ENCODE measurements around the gene NATD1. TPM values are rescaled to one million over a fixed set of nuclear protein-coding genes. Genes with fewer than 3 reads are reported as not detected.

The NATD1 gene
- total and polyA plus RNA-seq, 2 of the 8 experiments (the other 6 are each of a cell fraction or from before 2014, with no cell fraction given), result 5.4 to 8.4 TPM

DNA sequence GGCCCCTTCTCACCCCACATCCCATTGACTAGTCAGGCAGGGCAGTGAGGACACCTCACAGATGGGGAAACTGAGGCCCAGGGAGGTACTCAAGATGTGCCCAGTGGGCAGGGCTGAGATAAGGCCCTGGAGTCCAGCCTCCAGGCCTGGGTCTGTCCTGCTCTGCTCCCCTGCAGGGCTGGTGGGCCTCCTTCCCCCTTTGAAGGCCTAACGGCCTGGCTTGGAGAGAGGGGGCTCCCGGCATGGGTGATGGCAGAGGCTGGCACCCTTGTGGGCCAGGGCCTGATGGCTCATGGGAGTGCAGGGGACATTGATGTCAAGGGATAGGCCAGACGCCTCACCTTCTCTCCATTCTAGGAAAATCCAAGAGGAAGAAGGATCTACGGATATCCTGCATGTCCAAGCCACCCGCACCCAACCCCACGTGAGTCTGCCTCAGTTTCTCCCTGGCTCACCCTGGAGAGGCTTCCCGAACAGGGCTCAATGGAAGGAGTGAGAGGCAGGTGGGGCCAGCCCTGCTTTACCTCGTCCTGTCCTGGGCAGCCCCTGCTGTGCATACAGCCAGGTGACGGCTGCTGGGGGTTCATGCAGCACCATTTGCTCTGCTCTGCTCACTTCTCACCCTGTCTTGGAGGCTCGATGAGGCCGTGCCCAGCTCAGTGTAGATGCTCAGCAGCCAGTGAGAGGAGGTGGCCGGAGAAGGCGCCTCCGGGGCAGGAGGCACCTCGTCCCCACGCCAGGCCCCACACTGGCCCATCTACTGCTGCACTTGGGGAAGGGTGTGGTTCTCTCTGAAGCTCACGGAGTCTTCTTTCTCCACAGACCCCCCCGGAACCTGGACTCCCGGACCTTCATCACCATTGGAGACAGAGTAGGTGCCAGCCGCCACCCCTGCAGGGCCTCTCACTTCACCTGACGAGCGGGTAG, 45.1 kb upstream of the NATD1 start:
- 81% methylated on average over 22 of the region's 22 CpGs; no CpG with 5 or more reads in 1 of the 2 experiments for WGBS, 2 experiments (ENCODE audit: extremely low coverage in 1 of 2, insufficient coverage in 1 of 2, insufficient read length in 1 of 2, insufficient replicate concordance in 2 of 2, low coverage in 1 of 2, low lambda C conversion rate in 2 of 2, missing lambda C conversion rate in 1 of 2)
- no peak overlapping the region for H3K56ac ChIP-seq (replicated peaks; ENCODE audit: insufficient read length, low read depth, low read length)
- ChIA-PET POLR2A (ENCODE audit: partially characterized antibody) (interaction anchor here (0.8 kb wide), 1 partner anchor 13 kb away, joined by 3 read pairs; no protein-coding TSS in a partner anchor), CTCF (ENCODE audit: partially characterized antibody) (interaction anchor here (0.8 to 1.4 kb wide), 2 partner anchors 11 to 159 kb away, joined by 3 to 5 read pairs; no protein-coding TSS in a partner anchor)
- H3K23me2 ChIP-seq (ENCODE audit: low read depth, low read length), result no peaks in the 10 kb centered on the region
- FAIRE-seq, result no peak
- H3K27ac ChIP-seq (ENCODE audit: low read depth, low read length), result no peak overlapping the region
- no peaks in the 10 kb centered on the region for H3K4me1 ChIP-seq (replicated peaks in 1 of 4; ENCODE audit: control insufficient read depth in 3 of 4, insufficient read depth in 4 of 4, low read length in 3 of 4)
- H3K4me2 ChIP-seq (ENCODE audit: insufficient read depth in 1 of 2, low read depth in 2 of 2, low read length in 2 of 2), result no peak overlapping the region
- H4K91ac ChIP-seq (replicated peaks; ENCODE audit: insufficient read length, low read length), result no peak overlapping the region
- no peak overlapping the region for H3K23ac ChIP-seq (ENCODE audit: insufficient read length)
- no peak overlapping the region for H4K5ac ChIP-seq (ENCODE audit: insufficient read length, low read depth, low read length)
- no peaks in the 10 kb centered on the region for H3K79me2 ChIP-seq (ENCODE audit: control insufficient read depth in 1 of 2, insufficient read depth in 2 of 2, low read length in 2 of 2)
- DNase-seq (ENCODE audit: low read depth in 1 of 2, low spot score in 2 of 2), result no peak
- no peak overlapping the region for H3K4me3 ChIP-seq (ENCODE audit: extremely low read depth in 1 of 4, insufficient read depth in 2 of 4, low read depth in 3 of 4, low read length in 4 of 4)
- no peaks in the 10 kb centered on the region for H3K27me3 ChIP-seq (replicated peaks in 1 of 4; ENCODE audit: control insufficient read depth in 3 of 4, extremely low read depth in 1 of 4, insufficient read depth in 3 of 4, low read length in 3 of 4)
- no peak overlapping the region for H2BK5ac ChIP-seq (ENCODE audit: low read depth, low read length)
- H3K9me3 ChIP-seq (ENCODE audit: insufficient read depth in 2 of 2, low read depth in 1 of 2, low read length in 1 of 2), result peaks cover 35 to 86% of the 10 kb centered on the region in 2 experiments
- no peak overlapping the region for H2BK120ac ChIP-seq (replicated peaks; ENCODE audit: low read depth, low read length)
- no peak overlapping the region for H3K18ac ChIP-seq (ENCODE audit: extremely low read depth, low read length)
- H4K20me1 ChIP-seq (replicated peaks in 1 of 2; ENCODE audit: control insufficient read depth in 1 of 2, insufficient read depth in 2 of 2, low read length in 2 of 2), result peaks cover 0 to 6% of the 10 kb centered on the region in 2 experiments
- no peak overlapping the region for H2AK5ac ChIP-seq (ENCODE audit: low read depth, low read length)
- H2BK20ac ChIP-seq (ENCODE audit: low read length), result no peak overlapping the region
- H3K9ac ChIP-seq (replicated peaks in 1 of 4; ENCODE audit: extremely low read depth in 1 of 4, low read depth in 3 of 4, low read length in 3 of 4), result no peak overlapping the region; a peak in 1 of 7 replicates
- H2BK15ac ChIP-seq (ENCODE audit: low read length), result no peak overlapping the region
- peaks cover 3% of the 10 kb centered on the region; the same call in 1 of the 2 replicates for H3K79me1 ChIP-seq (ENCODE audit: low read depth, low read length)
- no peak overlapping the region for H3K14ac ChIP-seq (ENCODE audit: insufficient read length)
- no peak overlapping the region for H3K4ac ChIP-seq (replicated peaks; ENCODE audit: insufficient read length, low read depth, low read length)
- no peak overlapping the region for H2BK12ac ChIP-seq (ENCODE audit: low read depth, low read length)
- peaks cover 0 to 5% (median 0%) of the 10 kb centered on the region in 4 experiments; a peak in 2 of 8 replicates for H3K36me3 ChIP-seq (ENCODE audit: control insufficient read depth in 2 of 4, insufficient read depth in 4 of 4, low read length in 3 of 4)
- no peak overlapping the region for H2AFZ ChIP-seq (ENCODE audit: low read length)
- H4K8ac ChIP-seq (ENCODE audit: extremely low read depth, insufficient read depth, low read length), result no peak overlapping the region
- TF ChIP-seq TAF1 (IDR thresholded peaks at IDR 0.05; ENCODE audit: low read depth, low read length) (no peak), TBP (IDR thresholded peaks at IDR 0.05; ENCODE audit: low read depth, low read length) (no peak), CHD1 (IDR thresholded peaks at IDR 0.05; ENCODE audit: low read depth, low read length) (no peak), PHF8 (conservative IDR thresholded peaks at IDR 0.05; ENCODE audit: low read depth, low read length) (no peak), BACH1 (IDR thresholded peaks at IDR 0.05; ENCODE audit: low read length) (no peak)
- TF ChIP-seq, protein P1, sequence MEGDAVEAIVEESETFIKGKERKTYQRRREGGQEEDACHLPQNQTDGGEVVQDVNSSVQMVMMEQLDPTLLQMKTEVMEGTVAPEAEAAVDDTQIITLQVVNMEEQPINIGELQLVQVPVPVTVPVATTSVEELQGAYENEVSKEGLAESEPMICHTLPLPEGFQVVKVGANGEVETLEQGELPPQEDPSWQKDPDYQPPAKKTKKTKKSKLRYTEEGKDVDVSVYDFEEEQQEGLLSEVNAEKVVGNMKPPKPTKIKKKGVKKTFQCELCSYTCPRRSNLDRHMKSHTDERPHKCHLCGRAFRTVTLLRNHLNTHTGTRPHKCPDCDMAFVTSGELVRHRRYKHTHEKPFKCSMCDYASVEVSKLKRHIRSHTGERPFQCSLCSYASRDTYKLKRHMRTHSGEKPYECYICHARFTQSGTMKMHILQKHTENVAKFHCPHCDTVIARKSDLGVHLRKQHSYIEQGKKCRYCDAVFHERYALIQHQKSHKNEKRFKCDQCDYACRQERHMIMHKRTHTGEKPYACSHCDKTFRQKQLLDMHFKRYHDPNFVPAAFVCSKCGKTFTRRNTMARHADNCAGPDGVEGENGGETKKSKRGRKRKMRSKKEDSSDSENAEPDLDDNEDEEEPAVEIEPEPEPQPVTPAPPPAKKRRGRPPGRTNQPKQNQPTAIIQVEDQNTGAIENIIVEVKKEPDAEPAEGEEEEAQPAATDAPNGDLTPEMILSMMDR (IDR thresholded peaks at IDR 0.05; ENCODE audit: control extremely low read depth in 1 of 3, insufficient read depth in 1 of 3, low read depth in 1 of 3, low read length in 3 of 3), result no peak
- TF ChIP-seq, protein P2, sequence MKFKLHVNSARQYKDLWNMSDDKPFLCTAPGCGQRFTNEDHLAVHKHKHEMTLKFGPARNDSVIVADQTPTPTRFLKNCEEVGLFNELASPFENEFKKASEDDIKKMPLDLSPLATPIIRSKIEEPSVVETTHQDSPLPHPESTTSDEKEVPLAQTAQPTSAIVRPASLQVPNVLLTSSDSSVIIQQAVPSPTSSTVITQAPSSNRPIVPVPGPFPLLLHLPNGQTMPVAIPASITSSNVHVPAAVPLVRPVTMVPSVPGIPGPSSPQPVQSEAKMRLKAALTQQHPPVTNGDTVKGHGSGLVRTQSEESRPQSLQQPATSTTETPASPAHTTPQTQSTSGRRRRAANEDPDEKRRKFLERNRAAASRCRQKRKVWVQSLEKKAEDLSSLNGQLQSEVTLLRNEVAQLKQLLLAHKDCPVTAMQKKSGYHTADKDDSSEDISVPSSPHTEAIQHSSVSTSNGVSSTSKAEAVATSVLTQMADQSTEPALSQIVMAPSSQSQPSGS (IDR thresholded peaks at IDR 0.05; ENCODE audit: low read length), result no peak
